Measurements from ENCODE around the gene CLDN34.
A peak's percentile ranks its signal among the peaks of the same experiment; 100 is the strongest.

Gene CLDN34

DNA sequence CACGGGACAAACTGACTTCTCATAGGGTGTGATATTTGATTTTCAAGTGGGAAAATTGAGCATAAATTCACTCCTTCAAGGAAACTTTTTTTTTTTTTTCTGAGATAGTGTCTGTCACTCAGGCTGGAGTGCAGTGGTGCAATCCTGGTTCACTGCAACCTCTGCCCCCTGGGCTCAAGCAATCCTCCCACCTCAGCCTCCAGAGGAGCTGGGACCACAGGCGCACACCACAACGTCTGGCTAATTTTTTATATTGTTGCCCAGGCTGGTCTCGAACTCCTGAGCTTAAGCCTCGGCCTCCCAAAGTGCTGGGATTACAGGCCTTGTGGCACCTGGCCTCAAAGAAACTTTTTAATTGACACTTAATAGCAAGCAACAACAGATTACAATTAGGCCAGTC is 13.8 kb downstream of the CLDN34 start:
- no peak for DNase-seq (ENCODE audit: low read depth in 3 of 3)

DNA sequence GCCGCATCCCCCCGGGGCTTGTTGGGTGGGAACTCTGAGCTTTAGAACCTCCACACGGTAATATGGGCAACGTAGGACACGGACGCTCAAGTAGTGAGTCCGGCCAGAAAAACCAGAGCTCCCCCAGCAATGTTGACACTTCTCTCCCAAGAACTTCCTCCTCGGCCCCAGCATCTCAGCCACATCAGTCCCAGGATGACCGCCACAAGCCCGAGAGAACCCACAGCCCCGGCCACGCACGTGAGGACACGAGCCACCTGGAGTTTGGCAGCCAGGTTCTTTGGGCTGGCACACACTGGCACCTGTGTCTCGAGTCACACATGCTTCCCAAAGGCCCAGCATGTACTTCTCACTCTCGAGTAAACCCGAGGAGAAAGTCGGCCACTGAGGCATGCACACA is 16.3 kb downstream of the CLDN34 start:
- DNase-seq (ENCODE audit: low read depth in 3 of 3): no peak

DNA sequence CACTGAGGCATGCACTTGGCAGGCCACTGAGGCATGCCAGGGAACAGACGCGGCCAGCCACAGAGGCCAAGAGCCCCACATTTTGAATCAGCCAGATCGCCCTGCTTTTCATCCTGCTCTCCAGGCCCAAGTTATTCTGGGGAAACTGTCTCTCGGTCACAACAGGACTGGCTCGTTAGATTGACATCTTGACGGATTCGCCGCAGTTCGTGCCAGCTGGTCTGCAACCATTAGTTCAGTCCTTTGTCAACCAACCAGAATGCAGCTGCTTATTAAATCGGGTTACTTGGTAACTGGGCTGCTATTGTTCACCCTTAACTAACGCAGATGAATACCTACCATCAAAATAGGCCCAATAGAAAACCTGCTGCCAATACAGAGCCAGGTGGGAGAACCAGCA is 16.7 kb downstream of the CLDN34 start:
- no peak for DNase-seq (ENCODE audit: low read depth in 3 of 3)

DNA sequence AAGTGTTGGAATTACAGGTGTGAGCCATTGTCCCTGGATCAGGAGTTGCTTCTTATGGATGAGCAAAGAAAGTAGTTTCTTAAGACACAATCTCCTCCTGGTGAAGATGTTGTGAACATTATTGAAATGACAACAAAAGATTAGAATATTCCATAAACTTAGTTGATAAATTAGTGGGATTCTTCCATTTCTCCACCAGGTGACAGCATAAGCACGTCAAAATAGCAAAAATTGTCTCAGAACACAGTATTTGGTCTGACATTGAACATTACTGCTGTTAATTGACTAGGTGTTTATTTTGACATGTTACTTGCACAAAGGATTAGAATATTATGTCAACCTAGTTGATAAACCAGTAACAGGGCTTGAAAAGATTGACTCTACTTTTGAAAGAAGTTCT is 21.6 kb downstream of the CLDN34 start:
- DNase-seq (ENCODE audit: low read depth in 3 of 3): no peak

DNA sequence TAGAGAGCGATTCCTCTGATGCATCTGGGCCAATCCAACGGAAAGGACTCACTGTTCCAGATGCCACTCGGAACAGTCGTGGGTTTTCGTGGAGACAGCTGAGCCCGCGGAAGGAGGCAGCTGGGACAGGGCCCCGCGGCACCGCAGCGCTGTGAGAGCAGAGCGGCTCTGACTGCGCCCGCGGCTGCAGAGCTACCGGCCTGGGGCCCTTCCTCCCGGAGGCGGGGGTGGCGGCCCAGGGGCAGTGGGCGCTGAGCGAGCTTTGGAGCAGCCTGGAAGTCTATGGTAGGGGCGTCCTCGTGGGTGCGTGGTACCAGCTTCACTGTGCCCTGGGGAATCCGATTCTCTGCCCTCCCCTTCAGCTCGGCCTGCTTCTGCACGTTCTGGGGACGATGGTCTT is 24.9 kb downstream of the CLDN34 start:
- DNase-seq (ENCODE audit: low read depth in 3 of 3): no peak

DNA sequence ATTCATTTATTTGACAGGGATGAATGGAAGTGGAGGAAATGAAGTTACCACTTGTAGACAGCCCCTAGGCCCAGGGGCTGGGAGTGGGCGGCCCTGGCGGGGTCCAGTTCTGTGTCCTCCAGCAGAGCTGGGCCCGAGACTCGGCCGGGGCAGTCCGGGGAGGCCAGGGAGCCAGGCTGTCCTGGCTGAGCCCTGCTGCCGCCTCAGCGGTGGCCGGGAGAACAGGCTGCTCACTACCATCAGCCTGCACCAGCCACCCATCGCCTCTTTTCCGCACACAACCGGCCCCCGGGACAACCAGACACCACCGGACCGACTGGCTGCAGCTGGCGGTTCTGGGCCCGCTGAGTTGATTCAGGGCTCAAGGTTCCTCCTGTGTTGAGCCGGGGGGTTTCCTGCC is 25.6 kb downstream of the CLDN34 start:
- no peak for DNase-seq (ENCODE audit: low read depth in 3 of 3)

DNA sequence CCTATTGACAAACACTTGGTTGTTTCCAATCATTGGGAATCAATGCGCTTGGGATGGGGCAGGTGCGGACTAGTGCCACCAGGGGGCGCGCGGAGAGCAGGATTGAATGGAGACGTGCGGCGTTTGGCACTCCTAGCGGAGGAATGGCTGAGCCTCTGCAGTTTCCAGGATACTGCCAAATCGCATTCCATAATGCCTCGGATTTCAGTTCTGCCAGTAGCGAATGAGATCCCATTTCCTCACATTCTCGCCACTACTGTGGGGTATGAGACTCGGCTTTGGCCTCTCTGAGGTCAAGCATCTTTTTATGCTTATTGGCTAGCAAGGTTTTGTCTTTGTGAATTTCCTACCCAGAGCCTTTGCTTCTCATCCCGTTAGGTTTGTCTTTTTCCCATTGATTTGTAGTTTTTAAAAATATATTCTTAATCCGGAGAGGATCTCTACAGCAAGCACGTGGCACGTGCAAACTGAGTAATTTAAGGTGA is 28.7 kb downstream of the CLDN34 start:
- DNase-seq (ENCODE audit: low read depth in 3 of 3): peak; percentile 35 to 62 (median 46)

DNA sequence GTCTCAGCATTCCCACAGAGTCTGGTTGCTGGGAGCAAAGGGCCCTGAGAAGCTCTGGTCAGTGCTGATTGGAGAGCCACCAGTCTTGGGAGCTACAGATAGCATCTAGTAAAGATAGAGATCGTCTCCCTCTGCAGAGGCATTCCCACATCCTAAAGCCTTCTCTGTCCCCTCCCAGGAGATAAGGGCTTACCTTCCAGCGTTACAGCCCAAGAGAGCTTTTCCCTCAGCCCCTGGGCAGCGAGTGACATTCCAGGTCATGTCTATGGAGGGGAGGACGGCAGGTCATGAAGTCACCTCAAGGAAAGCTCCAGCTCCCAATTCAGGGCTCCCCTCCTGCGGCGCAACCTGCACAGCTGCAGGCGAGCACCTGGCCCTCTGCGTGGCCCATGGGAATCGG is 29.9 kb downstream of the CLDN34 start:
- DNase-seq (ENCODE audit: low read depth in 3 of 3): no peak

DNA sequence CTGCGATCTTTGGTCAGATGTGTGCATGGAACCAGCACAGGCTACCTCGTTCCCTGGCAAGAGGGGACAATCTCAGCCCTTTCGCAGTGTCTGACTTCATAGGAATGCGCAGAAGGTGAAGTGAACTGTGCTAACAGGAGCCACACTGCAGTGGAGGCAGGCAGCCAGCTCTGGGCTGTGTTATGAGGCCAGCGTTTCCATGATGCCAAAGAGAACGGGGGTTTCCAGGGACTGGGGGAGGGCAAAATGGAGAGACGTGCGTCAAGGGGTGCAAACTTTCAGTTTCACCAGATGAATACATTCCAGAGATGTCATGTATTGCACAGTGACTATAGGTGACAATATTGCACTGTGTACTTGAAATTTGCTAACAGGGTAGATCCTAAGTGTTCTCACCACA is 30.4 kb downstream of the CLDN34 start:
- DNase-seq (ENCODE audit: low read depth in 3 of 3): peak; percentile 28 to 64 (median 38)

DNA sequence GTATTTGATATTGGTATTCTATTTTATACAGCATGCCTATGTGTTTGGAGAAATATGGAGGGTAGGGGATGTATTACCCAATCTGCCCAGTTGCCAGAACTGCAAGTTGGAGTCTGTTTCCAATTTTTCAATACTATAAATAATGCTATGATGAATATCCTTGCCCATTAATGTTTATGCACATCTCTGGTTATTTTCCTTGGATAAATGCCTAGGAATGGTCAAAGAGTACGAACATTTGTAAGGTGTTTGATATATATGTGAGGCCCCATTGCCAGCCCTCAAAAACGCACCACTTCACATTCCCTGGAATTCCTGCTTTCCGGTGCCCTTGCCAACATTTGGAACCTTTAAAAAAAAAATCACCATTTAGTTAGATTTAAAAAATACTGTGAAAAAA is 34.3 kb downstream of the CLDN34 start:
- DNase-seq (ENCODE audit: low read depth in 3 of 3): no peak

DNA sequence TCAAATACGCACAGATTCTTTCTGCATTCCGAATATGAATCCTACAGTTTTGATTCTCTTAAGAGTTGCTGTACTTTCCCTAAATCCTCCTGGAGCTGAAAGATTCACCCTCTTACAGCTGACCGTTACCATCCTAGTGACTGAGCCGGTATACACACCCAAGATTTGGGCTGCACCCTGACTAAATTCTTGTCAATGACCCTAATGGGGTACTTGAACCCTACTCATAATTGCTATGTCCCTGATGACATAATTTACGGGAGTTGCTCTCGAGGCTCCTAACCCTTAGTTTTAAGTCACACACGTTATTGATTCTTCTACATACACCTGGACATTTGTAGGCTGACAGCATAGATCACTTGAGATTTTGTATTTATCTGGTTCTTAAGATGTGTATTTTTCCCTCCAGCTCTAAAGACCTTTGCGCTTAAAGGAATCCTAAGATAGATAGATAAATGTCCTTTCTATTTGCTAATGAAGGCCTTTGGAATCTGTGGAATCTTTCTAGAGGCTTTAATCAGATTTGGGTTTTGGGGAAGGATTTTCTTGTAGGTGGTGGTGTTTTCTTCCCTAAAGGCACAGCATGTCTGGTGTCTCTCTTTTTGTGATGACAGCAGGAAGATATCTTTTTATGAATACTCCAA is 37.8 kb downstream of the CLDN34 start:
- DNase-seq (ENCODE audit: low read depth in 3 of 3): no peak

DNA sequence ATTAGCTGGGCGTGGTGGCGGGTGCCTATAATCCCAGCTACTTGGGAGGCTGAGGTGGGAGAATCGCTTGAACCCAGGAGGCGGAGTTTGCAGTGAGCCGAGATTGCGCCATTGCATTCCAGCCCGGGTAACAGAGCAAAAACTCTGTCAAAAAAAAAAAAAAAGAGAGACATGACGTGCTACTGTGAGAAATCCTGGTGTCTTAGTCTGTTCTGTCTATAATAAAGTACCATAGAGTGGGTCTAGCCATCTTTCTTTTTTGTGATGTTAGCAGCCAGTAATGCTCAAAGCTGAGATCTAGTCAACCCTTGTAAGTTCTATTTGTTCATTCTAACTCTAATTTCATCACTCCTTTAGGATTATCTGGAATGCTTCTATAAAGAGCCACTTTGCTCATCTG is 38.9 kb downstream of the CLDN34 start:
- no peak for DNase-seq (ENCODE audit: low read depth in 3 of 3)

DNA sequence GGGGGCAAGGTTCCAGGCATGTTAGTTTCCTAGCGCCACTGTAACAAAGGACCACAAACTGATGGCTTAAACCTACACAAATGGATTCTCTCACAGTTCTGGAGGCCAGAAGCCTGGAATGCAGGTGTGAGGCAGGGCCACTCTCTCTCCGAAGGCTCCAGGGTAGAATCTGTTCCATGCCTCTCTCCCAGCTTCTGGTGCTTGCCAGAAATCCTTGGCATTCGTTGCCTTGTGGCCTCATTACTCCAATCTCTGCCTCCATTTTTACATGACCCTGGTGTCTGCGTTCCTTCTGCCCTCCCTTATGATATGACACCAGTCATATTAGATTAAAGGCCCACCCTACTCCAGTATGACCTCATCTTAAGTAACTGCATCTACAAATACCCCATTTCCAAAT is 39.6 kb downstream of the CLDN34 start:
- no peak for DNase-seq (ENCODE audit: low read depth in 3 of 3)

DNA sequence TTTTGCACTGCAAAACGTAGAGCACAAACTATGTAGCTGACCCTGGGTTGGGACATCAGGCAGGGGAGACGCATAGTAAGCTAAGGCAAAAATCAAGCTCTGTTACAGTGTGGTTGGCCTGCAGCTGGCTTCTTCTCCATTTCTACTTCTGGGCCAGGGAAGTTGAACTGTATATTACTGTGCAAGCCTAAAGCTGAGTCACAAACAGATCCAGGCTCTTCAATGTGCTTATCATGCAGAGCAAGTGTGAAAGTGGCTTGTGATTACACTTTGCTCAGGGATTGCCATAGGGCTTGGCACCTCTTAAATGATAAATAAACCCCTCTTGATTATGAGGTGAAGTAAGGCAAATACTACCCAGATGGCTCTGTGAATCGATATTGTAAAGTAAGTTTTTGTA is 40.5 kb downstream of the CLDN34 start:
- DNase-seq (ENCODE audit: low read depth in 3 of 3): no peak

DNA sequence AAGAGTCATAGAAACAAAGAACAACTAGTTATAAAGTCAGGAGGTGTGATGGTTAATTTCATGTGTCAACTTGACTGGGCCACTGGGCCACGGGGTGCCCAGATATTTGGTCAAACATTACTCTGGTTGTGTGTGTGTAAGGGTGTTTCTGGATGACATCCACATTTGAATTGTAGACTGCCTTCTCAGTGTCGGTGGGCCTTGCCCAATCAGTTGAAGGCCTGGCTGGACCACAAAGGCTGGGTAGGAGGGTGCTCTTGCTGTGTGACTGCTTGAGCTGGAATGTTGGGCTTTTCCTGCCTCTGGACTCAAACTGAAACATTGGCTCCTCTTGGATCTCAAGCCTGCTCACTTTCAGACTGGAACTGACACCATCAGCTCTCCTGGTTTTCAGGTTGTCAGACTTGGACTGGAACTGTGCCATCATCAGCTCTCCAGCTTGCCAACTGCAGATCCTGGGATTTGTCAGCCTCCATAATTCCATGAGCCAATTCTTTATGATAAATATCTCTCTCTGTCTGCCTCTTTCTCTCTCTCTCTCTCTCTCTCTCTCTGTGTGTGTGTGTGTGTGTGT is 41.4 kb downstream of the CLDN34 start:
- no peak for DNase-seq (ENCODE audit: low read depth in 3 of 3)

DNA sequence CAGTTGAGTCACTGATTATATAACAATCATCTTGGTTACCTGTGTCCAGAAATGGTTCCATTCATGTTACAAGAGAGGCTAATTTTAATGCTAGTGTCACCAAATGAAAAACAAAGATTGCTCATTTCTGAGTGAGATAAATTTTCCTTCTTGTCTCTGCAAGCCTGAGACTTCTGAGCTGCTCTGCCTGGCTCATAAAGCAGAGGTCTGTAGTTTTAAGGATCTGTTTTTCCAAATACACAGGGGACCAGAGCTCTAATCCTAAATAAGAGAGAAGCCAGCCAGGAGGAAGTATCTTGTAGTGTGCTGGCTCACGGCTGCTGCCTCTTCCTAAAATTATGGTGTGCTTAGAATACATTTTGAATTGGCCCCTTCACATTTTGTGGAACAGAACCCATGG is 42.6 kb downstream of the CLDN34 start:
- DNase-seq (ENCODE audit: low read depth in 3 of 3): no peak

DNA sequence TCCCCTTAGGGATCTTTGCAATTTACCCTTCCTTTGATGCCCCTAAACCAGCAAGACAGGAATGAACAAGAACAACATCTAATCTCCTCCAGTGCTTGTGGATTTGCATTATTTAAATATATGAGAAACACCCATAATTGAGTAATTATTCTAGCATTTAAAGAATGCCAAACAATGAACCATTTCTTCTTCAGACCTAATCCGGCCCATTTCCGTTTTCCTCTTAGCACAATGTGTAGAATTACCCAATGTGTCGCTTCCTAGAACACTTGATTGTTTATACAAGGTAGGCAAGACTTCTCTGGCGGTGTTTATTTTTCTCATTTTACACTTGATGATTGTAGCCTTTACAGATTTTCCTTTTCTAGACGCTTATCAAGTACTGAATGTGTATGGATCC is 43.5 kb downstream of the CLDN34 start:
- DNase-seq (ENCODE audit: low read depth in 3 of 3): no peak

DNA sequence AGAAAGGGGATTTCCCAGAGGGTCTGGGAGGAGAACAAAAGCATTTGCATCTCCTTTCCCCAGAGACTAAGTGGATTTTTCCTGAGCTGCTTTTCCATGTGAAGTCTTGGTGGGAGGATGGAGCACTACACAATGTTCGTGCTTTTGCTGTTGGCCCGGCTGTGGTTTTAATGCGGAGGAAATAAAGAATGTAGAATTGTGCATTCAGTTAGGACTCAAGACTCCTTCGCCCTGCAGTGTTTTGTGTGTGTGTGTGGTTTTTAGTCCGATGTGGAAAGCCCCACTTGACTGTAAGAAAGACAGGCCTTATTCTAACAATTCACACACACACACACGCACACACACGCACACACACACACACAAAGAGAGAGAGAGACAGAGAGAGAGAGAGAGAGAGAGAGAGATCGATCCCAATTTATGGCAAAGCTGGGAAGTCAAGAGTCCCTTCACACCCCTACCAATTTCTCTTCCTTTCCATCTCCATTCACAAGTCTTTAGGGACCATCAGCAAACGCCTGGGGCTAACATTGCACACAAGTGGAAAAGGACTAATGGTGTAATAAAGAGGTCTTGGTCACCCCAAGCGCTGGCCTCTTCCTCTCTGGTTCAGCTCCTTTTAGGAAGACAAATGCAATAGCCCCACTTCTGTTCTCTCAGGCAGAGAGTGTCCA is 44.2 kb downstream of the CLDN34 start:
- no peak for DNase-seq (ENCODE audit: low read depth in 3 of 3)

DNA sequence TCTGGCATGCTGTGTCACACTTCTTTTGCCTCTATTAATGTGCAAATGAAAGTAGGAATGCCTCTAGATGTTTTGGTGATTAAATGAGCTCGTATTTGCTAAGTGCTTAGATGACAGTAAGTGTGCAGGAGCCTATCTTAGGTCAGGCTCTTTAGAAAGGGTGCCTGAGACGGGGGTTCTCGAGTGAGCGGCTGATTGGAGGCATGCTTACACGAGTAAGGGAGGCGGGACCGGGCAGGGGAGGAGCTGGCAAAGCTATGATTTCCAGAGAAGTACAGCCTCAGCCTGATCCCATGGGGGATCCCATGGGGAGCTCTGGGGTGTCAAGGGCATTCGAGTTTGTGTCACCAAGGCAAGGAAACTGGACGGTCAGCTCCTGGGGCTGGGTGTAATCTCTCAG is 44.8 kb downstream of the CLDN34 start:
- DNase-seq (ENCODE audit: low read depth in 3 of 3): no peak

DNA sequence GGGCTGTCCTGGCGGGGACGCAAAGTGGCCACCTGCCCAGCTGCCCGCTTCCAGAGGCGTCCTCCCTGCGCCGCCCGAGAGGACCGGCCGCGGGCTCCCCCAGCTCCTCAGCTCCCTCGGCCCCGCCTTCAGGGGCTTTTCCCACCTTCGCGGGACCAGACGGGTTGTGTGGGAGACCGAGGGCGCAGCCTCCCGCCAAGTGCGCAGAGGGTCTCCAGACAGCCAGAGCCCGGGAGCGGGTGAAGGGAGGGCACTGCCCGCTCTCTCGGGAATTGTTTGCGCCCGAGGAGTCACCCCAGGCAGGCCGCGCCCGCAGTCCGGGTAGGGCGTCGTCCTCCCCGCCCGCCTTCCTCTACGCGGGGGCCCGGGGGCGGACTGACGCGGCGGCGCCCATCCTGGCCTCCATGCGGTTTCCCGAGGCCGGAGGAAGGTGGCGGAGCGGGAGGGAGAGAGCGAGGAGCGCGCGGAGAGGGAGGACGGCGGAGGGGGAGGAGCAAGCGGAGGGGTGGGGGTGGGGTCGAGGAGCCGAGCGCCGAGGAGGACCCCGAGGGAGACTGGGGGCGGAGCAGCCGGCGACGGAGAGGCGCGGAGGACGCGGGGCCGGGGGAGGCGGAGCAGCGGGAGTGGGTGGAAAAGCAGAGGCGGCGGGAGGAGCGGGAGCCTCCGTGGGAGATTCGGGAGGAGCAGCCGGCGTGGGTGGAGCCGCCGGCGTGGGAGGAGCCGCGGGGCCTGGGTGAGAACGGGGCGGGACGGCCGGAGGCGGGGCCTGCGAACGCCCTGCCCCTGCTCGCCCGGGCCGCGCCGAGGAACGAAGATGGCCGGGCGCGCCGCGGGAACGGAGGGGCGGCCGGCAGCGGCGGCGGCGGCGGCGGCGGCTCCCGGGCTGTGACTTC is 47.5 kb downstream of the CLDN34 start:
- DNase-seq (ENCODE audit: low read depth in 3 of 3): peak; percentile 32 to 71 (median 46)

DNA sequence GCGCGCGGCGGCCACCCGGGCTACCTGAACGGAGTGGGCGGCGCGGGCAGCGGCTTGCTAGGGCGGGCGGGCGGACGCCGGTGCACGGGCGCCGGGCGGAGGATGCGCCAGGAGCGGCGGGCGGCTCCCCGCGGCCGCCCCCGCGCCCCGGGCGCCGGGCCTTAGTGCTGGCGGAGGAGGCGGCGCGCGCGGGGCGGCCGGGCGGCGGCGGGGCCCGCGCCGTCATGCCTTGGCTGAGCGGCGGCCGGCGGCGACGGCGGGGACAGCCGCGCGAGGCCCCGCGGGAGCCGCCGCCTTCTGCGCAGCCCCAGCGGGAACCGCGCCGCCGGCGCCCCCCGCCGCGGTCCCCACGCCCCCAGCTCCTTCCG is 48.2 kb downstream of the CLDN34 start:
- DNase-seq (ENCODE audit: low read depth in 3 of 3): no peak

DNA sequence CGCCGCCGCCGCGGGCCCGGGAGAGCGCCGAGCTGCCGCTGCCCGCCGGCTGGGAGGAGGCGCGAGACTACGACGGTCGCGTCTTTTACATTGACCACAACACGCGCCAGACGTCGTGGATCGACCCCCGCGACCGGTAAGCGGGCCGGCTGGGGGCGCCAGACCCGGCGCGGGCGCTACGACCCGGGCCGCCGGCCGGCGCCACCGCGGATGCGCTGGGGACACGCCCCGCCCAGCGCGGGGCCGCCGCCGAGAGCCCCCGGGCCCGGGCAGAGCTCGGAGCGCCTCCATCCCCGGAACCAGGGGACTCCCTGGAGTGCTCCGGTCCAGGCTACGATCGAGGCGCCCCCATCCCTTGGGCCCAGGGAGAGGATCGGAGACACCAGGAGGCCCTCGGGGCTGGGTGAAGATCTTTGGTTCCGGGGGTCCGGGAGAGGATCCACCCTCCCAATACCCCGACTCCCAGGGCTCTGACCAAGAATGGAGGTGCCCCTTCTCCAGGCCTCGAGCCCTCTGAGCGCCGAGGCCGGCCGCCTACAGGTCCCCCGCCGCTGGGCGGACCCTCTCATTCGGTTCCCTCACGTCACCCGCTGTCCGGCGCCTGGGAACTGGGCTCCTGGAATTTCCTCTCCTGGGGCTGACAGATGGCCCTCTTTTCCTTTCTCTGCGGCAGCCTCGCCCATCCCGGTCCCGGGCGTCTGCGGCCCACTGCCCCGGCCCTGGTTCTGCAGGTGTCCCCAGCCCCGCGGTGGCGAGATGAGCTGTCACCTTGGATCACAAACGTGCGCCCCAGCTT is 48.8 kb downstream of the CLDN34 start:
- no peak for DNase-seq (ENCODE audit: low read depth in 3 of 3)
